NCI-H2196 (cell line): ENCODE results near the gene LY6G5C.

Experiments used
- DNase-seq: peaks from one replicate; lab custom pipeline; 2025; ENCODE audit not compliant: unreplicated experiment; lab: John Stamatoyannopoulos, UW

LY6G5C gene

GRCh38 chr6:31691564-31692108, 10.8 kb upstream of the LY6G5C start:
- no peak for DNase-seq

- no peak for DNase-seq
These were observed 10.2 kb upstream of the LY6G5C start for GRCh38 chr6:31691078-31691463.

DNA sequence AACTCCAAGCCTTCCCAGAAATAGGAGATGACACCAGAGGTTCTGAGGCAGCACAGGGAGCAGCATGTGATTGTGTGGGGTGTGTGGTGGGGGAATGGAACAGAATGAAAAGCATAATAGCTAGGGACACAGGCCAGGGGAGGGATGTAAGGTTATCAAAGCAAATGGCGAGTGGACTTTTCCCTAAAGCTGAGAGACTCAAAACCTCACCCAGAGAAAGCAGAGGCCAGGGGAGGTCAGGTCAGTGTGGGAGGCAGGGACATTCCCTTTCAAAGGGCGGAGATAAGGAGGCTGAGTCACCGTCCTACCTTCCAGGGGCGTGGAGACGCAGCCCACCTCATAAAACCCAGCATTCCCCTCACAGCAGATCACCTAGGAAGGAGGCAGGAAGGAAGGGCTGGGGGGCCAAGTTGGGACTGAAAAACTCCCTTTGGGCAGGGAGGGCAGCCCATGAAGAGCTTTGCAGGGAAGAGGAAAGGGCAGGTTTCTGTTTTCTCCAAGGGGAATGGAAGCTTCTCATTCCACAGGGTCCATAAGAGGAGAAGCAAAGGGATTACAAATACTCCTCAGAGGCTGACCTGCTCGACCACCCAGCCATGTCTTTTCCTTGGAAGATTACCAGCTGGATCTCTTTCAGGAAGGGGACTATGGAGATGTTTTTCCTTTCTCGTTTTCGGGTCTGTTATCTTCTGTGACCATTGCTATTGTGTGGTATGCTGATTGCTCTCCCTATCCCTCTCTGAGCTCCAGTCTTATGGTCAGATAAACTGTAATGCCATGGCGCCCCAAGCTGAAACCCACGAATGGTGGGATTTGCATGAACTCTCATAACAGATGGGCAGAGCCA, 9.6 kb upstream of the LY6G5C start:
- no peak for DNase-seq

GRCh38 chr6:31689249-31690110, 8.6 kb upstream of the LY6G5C start:
- no peak for DNase-seq

GRCh38 chr6:31687860-31688693, 7.2 kb upstream of the LY6G5C start:
- no peak for DNase-seq

DNA sequence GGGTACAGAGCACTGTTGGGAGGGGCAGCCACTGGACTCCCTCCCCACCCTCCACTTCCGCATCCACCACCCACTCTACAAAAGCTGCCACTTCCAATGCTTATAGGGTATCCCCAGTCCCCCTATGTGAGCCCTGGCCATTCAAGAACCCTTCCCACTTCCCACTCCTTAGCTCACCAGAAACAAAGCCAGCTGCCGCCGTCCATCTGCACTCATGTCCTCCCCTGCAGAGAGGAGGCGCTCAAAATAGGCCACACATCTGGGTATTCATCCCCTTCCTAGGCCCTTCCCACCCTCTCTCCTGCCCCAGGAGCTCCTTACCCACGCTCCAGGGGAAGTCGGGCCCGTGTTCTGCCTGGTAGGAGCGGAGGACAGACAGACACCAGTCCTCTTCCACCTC, 6.5 kb upstream of the LY6G5C start:
- no peak for DNase-seq

DNA sequence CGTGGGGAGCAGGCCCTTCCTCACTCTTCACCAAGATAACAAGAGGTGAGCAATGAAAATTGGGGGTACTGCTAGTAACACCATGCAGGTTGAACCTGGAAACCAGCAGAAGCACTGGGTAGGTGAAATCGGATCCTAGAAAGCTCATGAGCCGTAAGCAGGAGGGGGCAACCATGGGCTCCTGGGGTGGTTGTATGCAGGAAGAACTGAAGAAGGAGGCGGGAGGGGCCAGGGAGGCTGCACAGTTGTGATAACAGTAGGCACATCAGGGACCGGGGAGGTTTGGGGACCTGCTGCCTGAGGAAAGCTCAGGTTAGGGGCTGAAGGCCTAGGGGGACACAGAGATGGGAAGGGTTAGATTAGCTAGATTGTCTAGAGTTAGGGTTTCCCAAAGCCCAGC, 5.6 kb upstream of the LY6G5C start:
- DNase-seq: no peak

- DNase-seq: no peak
These were observed 2.7 kb upstream of the LY6G5C start for GRCh38 chr6:31683591-31683990.

DNA sequence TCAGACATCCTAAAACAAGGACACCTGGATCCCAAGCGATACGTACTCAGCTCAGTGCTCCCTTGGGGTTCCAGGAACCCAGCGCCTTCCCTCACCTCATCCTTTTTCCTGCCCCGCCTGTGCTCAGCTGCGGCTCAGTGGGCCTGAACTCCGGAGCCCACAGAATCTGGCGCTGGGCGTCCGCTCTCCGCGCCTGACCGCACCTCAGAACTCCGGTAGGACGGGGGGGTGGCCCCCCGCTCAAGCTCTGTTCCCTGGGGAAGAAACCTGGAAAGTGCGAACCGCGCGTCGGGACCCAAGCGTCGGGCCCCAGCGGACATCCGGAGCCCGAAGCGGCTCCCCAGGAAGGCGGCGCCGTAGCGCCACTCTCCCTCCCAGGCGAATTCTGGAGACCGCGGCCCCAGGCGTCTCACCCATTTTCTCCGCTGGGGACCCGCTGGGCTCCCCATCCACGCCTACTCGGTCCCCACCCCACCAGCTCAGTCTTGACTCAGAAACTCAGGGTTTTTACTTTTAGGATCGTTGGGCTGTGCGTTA, 336 bp upstream of the LY6G5C start:
- no peak for DNase-seq

DNA sequence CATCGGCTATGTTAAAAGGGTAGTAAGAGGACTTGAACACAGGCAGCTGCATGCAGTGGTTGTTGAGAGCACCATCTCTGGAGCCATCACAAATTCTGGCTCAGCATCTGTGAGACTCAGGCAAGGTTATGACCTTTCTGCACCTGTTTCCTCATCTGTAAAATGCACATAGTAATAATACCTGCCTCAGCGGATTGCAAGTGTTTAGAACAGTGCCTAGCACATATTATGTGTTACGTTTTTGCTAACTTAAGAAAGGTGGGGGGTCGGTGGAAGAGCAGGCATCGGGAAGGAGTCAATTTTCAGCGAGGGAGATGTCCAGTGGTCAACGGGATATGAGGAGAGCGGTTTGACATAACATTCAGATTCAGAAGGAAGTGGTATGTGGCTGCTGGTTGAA, 2.9 kb downstream of the LY6G5C start:
- DNase-seq: no peak

GRCh38 chr6:31676904-31677303, 4.0 kb downstream of the LY6G5C start:
- DNase-seq: no peak

DNA sequence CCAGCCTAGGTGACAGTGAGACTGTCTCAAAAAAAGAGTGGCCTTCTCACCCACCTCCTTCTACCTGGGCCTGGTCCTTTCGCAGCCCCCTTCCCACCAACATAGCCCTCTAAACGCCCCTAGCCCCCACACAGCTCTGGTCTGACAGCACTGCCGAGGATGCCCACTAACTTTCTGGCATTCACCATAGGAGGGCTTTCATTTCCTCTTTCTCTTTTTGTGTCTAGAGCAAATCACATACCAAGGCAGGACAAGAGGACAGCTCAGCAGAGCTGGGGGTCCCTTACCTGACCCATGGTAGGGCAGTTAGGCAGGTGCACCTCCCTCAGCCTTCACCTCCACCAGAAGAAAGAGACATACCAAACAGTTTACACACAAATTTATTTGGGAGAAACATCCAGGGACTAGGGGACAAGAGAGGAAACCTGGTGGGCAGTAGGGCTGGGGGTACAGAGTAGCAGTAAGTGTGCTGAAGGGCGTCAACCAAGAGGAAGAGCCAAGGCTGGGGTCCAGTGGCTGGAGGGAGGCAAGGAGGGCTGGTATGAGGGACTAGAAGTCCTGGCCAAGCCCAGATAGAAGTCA, 4.5 kb downstream of the LY6G5C start:
- no peak for DNase-seq

GRCh38 chr6:31669676-31670075, 11.2 kb downstream of the LY6G5C start, which contains the start of gene LY6G5B:
LY6G5B (plus strand) TSS chr6:31669976; CDS start chr6:31670951, 975 bp downstream.
- no peak for DNase-seq

- no peak for DNase-seq
These were observed 14.4 kb downstream of the LY6G5C start for GRCh38 chr6:31666337-31666965.

DNA sequence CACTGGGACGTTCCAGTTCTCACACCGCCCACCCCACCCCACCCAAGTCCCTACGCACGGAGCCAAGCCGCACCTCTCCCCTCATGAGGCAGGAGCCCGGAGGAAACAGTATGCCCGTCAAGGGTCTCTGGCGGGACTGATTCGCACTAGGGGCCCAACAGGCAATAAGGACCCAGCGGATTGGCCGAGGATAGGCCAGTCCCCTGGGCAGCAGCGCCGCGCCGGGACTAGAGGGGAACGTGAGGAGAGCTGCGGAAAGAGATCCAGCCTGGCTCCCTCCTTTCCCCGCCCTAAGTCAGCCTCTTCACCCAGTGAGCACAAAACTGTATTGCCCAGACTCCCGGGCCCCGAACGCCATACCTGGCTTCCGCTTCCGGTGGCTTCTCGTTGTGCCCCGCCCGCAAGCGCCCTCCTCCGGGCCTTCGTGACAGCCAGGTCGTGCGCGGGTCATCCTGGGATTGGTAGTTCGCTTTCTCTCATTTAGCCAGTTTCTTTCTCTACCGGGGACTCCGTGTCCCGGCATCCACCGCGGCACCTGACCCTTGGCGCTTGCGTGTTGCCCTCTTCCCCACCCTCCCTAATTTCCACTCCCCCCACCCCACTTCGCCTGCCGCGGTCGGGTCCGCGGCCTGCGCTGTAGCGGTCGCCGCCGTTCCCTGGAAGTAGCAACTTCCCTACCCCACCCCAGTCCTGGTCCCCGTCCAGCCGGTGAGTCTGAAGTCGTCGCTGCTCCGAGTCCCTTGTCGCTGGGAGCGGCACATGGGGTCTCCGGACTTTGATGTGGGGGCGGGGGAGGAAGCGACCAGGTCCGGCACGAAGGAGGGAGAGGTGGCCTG, 15.1 kb downstream of the LY6G5C start, which contains the start of gene CSNK2B:
CSNK2B (plus strand) TSS at position 580 of the 836 bp plus-strand sequence. CDS start 752 bp downstream, outside the sequence.
- peak; percentile 98 for DNase-seq

DNA sequence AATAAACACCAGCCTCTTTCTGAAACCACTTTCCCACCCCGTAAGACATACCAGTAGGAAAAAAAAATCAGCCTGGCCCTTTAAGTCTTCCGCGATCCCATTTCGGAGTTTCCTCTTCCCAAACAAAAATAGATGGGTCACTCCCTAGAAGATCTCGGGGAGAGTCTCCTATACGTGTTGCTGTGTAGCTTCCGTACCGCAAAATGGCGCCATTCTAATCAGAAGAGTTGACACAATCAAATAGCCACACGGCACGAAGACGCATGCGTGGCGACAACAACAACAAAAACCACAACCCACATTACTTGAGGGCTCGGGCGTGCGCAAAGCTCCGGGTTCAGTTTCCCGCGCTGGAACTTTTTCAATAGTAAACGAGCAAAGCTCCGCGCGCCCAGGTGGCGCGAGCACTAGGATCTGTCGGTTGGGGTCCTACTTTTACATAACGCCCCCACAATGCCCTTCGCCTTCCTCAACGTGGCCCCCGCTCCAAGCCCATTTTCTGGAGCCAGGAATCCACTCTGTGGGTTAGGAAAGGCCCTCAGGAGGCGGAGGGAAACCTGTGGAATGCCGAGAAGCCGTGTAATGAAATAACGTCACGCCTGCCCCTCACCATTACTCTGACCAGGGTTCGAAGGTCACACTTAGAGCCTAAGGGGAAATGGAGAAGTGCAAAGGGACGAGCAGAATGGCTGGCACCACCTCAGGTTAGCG, 15.9 kb downstream of the LY6G5C start, which contains the start of gene GPANK1:
GPANK1 (minus strand) TSS at position 208 of the 711 bp plus-strand sequence. CDS start 519 bp downstream, outside the sequence.
- peak; percentile 94 for DNase-seq

DNA sequence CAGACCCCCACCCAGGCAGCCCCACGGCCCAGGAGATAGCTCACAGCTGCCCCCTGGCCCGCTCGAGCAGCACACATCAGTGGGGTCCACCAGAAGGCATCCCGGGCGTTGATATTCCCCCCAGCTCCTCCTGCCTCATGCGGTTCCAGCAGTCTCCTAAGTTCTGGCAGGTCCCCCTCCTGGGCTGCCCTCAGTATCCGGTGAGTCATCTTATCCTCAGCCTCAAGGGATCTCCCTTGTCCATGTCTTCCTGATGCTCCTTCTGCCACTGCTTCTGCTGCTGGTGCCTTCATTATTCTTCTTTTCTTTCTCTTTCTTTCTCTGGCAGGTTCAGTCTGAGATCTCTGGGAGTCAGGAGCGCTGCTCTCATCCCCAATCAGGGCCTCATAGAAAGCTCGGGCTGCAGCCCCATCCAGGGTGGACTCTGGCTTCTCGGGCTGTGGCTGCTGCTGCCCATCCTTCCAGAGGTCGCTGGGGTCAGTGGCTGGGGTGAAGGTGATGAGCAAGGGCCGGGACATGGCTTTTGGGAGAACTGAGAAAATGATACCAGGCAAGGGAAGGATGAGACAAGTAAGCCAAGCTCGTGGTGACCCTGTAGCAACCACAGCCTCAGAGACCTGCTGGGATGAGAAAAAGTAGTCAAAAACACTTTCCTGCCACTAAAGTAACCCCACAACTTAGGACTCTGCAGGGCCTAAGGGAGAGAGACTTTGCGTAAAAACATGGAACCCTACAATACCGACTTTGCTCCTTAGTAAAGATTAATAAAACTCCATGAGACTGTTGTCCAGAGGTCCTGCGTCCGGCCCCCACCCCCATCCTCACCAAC, 16.7 kb downstream of the LY6G5C start:
- no peak for DNase-seq
